SK-N-SH (cell line): ENCODE results near the gene PSMD9. TPM values are rescaled to one million over a fixed set of nuclear protein-coding genes. Genes with fewer than 3 reads are reported as not detected.

Source experiments
- CTCF ChIA-PET: fragments of 300-600, 350-600 bp; formaldehyde crosslinking; extraction: SDS; loops from one replicate; lab custom pipeline; 2021; lab: Yijun Ruan, JAX
- POLR2A ChIA-PET: fragments of 350-600 bp; sonication (Branson Sonifier 250); formaldehyde crosslinking; extraction: SDS; loops from one replicate; lab custom pipeline; 2020; ENCODE audit warnings: antibody characterized with exemption, inconsistent platforms; lab: Yijun Ruan, JAX
- DNase-seq: peaks from one replicate; pipeline ENCODE4 v3.0.0; 2012
- H2AFZ ChIP-seq: fragments of 200-600 bp; sonication (generic); 2 replicates; pipeline ENCODE4 v1.8.1; 2016; ENCODE audit warnings: antibody characterized with exemption, mild to moderate bottlenecking, low read depth
- H3F3A ChIP-seq: fragments of 200-600 bp; sonication (generic); replicated peaks from 2 replicates; pipeline ENCODE3; 2016; ENCODE audit warnings: antibody characterized with exemption, mild to moderate bottlenecking; ENCODE audit not compliant: insufficient read depth
- H3K27ac ChIP-seq, 2 experiments: fragments of 200-500 bp in 1 of 2; fragments of 200-600 bp in 1 of 2; sonication (Bioruptor generic) in 1 of 2; sonication (generic), shearing (Covaris generic) in 1 of 2; 2 replicates each; pipeline versions ENCODE4 v1.5.1 to v1.6.1; 2014 to 2016; ENCODE audit warnings: low read depth in 2 of 2, inconsistent platforms in 1 of 2, low read length in 1 of 2, mild to moderate bottlenecking in 1 of 2, mixed read lengths in 1 of 2
- H3K27me3 ChIP-seq: fragments of 200-600 bp; sonication (generic), shearing (Covaris generic); 2 replicates; pipeline ENCODE4 v1.6.1; 2016; ENCODE audit warnings: mixed run types; ENCODE audit not compliant: insufficient read depth
- H3K36me3 ChIP-seq, 2 experiments: fragments of 200-500 bp in 1 of 2; fragments of 200-600 bp in 1 of 2; sonication (Bioruptor generic) in 1 of 2; sonication (generic) in 1 of 2; replicated peaks in 1 of 2; 2 replicates each; pipeline versions ENCODE3 to v1.5.1; 2014 to 2016; ENCODE audit warnings: low read length in 1 of 2, mild to moderate bottlenecking in 1 of 2; ENCODE audit not compliant: insufficient read depth in 2 of 2, control insufficient read depth in 1 of 2
- H3K4me1 ChIP-seq, 2 experiments: fragments of 200-500 bp in 1 of 2; fragments of 200-600 bp in 1 of 2; sonication (Bioruptor generic) in 1 of 2; sonication (generic), shearing (Covaris generic) in 1 of 2; 2 replicates each; pipeline versions ENCODE4 v1.5.1 to v1.6.1; 2014 to 2016; ENCODE audit warnings: low read depth in 1 of 2, low read length in 1 of 2, mixed run types in 1 of 2; ENCODE audit not compliant: insufficient read depth in 2 of 2, control insufficient read depth in 1 of 2
- H3K4me2 ChIP-seq: fragments of 200-600 bp; sonication (generic), shearing (Covaris generic); 2 replicates; pipeline ENCODE4 v1.6.1; 2017; ENCODE audit warnings: mixed run types
- H3K4me3 ChIP-seq, 2 experiments: fragments of 200-500 bp in 1 of 2; fragments of 200-600 bp in 1 of 2; sonication (Bioruptor generic) in 1 of 2; sonication (generic), shearing (Covaris generic) in 1 of 2; 2 replicates each; pipeline versions ENCODE4 v1.5.1 to v1.8.1; 2014 to 2016; ENCODE audit warnings: low read depth in 2 of 2, inconsistent platforms in 1 of 2, low read length in 1 of 2, mild to moderate bottlenecking in 1 of 2, mixed read lengths in 1 of 2, moderate library complexity in 1 of 2
- H3K79me2 ChIP-seq: fragments of 200-600 bp; sonication (generic); 2 replicates; pipeline ENCODE4 v1.8.1; 2017; ENCODE audit warnings: mild to moderate bottlenecking; ENCODE audit not compliant: insufficient read depth
- H3K9ac ChIP-seq: fragments of 200-600 bp; sonication (generic); 2 replicates; pipeline ENCODE4 v1.6.1; 2017; ENCODE audit warnings: mixed run types
- H3K9me2 ChIP-seq: fragments of 200-600 bp; sonication (generic); 2 replicates; pipeline ENCODE4 v1.6.1; 2017; ENCODE audit warnings: mixed run types
- H3K9me3 ChIP-seq: fragments of 200-600 bp; sonication (generic); 2 replicates; pipeline ENCODE4 v1.6.1; 2017; ENCODE audit warnings: mixed run types, mild to moderate bottlenecking, moderate library complexity
- H4K20me1 ChIP-seq: fragments of 200-600 bp; sonication (generic); 2 replicates; pipeline ENCODE4 v1.6.1; 2017; ENCODE audit warnings: mild to moderate bottlenecking, mixed run types; ENCODE audit not compliant: insufficient read depth
- CHD2 ChIP-seq: fragments of 150-350 bp; IDR thresholded peaks from 2 replicates; pipeline ENCODE4 v1.6.1; 2018; ENCODE audit warnings: low read length; ENCODE audit not compliant: partially characterized antibody
- EZH2phosphoT487 ChIP-seq: fragments of 200-600 bp; sonication (generic); IDR thresholded peaks from 2 replicates; pipeline ENCODE4 v1.6.1; 2017; ENCODE audit warnings: low read depth, mixed run types, mild to moderate bottlenecking, antibody characterized with exemption, moderate library complexity, borderline replicate concordance
- FOSL2 ChIP-seq: IDR thresholded peaks from 2 replicates; pipeline ENCODE4 v1.4.0; 2012; ENCODE audit warnings: low read depth, mild to moderate bottlenecking, moderate library complexity, borderline replicate concordance
- GABPA ChIP-seq: IDR thresholded peaks from 2 replicates; pipeline ENCODE4 v1.4.0; 2012; ENCODE audit warnings: low read depth, mild to moderate bottlenecking
- GATA2 ChIP-seq: sonication (generic); formaldehyde crosslinking; IDR thresholded peaks from 2 replicates; pipeline ENCODE4 v1.5.0; 2020; ENCODE audit warnings: mild to moderate bottlenecking, missing genetic modification reagents
- JUND ChIP-seq: IDR thresholded peaks from 2 replicates; pipeline ENCODE4 v1.4.0; 2012
- MEF2A ChIP-seq: IDR thresholded peaks from 2 replicates; pipeline ENCODE4 v1.4.0; 2012; ENCODE audit warnings: low read depth, borderline replicate concordance
- MXI1 ChIP-seq: IDR thresholded peaks from 2 replicates; pipeline ENCODE4 v1.6.1; 2012; ENCODE audit warnings: mild to moderate bottlenecking, low read depth, low read length, improper control_type of control experiment
- NRF1 ChIP-seq: IDR thresholded peaks from 2 replicates; pipeline ENCODE4 v1.6.1; 2012; ENCODE audit warnings: low read depth, mild to moderate bottlenecking, low read length
- POLR2AphosphoS5 ChIP-seq: IDR thresholded peaks from 2 replicates; pipeline ENCODE4 v1.6.1; 2012; ENCODE audit warnings: low read depth, low read length
- RCOR1 ChIP-seq: fragments of 150-350 bp; IDR thresholded peaks from 2 replicates; pipeline ENCODE4 v1.6.1; 2017; ENCODE audit warnings: antibody characterized with exemption, low read length
- RFX5 ChIP-seq: IDR thresholded peaks from 2 replicates; pipeline ENCODE4 v1.6.1; 2012; ENCODE audit warnings: mild to moderate bottlenecking, improper control_type of control experiment, low read length
- SMC3 ChIP-seq: IDR thresholded peaks from 2 replicates; pipeline ENCODE4 v1.6.1; 2012; ENCODE audit warnings: low read depth, low read length, improper control_type of control experiment
- TCF12 ChIP-seq: IDR thresholded peaks from 2 replicates; pipeline ENCODE4 v1.4.0; 2012
- YY1 ChIP-seq: IDR thresholded peaks from 2 replicates; pipeline ENCODE4 v1.4.0; 2012; ENCODE audit warnings: low read depth, mild to moderate bottlenecking
- WGBS: methylation state at CpG from one replicate; pipeline ENCODE4 v1.1.6; 2017; ENCODE audit warnings: low lambda C conversion rate; 5-methylcytosine and 5-hydroxymethylcytosine counted together
- polyA plus RNA-seq, 3 experiments: library from polyadenylated mRNA; depleted of rRNA; stranded (reverse); fragments of >200 nt; gene quantifications; 2 replicates each; pipeline ENCODE4 v1.2.3, GENCODE V29; 2012
- TF ChIP-seq, protein P1 (sequence below): fragments of 200-600 bp; sonication (generic); IDR thresholded peaks from 2 replicates; pipeline ENCODE4 v1.6.1; 2017; ENCODE audit warnings: antibody characterized with exemption, mild to moderate bottlenecking, moderate library complexity
- TF ChIP-seq, protein P2 (sequence below): IDR thresholded peaks from 2 replicates; pipeline ENCODE4 v1.4.0; 2012; ENCODE audit warnings: low read depth
- TF ChIP-seq, protein P3 (sequence below): IDR thresholded peaks from 2 replicates; pipeline ENCODE4; 2012

The PSMD9 gene
- polyA plus RNA-seq, 1 of the 3 experiments (the other 2 are of a cell fraction) = 227 TPM

DNA sequence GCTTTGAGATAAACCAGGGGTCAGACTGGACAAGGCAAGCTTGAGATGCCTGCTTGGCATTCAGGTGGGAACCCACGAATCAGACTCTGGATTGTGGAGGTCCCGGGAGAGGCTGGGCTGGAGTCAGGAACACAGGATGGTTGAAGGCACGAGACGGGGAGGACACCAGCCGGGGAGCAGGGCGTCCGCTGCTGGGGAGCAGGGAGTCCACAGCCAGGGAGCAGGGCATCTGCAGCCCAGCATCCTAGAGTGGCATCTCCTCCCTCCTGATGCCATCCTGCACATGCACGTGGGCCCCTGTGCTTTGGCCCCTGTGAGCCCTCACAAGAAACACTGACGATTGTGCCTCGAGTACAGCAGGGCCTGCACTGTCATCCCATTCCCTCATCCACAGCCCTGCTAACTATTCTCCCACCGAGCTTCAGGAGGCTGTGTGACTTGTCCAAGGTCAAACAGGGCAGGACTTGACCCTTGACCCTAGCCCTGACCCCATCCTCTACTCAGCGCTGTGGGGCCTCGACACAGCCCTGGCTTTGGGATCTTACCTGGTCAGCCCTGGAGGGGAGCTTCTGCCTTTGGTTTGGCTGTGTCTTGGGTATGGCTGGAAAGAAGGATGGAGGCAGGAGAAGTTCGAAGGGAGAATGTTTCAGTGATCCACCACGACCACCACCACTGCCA lies 74.9 kb downstream of the PSMD9 start:
- POLR2A ChIA-PET = no interaction called here
- CTCF ChIA-PET = interaction anchor here (1.1 to 2.1 kb wide), 2 partner anchors 21 to 169 kb away, joined by 3 to 6 read pairs; partner anchors contain the start of gene RHOF
- TF ChIP-seq, protein P1, sequence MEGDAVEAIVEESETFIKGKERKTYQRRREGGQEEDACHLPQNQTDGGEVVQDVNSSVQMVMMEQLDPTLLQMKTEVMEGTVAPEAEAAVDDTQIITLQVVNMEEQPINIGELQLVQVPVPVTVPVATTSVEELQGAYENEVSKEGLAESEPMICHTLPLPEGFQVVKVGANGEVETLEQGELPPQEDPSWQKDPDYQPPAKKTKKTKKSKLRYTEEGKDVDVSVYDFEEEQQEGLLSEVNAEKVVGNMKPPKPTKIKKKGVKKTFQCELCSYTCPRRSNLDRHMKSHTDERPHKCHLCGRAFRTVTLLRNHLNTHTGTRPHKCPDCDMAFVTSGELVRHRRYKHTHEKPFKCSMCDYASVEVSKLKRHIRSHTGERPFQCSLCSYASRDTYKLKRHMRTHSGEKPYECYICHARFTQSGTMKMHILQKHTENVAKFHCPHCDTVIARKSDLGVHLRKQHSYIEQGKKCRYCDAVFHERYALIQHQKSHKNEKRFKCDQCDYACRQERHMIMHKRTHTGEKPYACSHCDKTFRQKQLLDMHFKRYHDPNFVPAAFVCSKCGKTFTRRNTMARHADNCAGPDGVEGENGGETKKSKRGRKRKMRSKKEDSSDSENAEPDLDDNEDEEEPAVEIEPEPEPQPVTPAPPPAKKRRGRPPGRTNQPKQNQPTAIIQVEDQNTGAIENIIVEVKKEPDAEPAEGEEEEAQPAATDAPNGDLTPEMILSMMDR = no peak
- TF ChIP-seq, protein P2, sequence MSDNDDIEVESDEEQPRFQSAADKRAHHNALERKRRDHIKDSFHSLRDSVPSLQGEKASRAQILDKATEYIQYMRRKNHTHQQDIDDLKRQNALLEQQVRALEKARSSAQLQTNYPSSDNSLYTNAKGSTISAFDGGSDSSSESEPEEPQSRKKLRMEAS = no peak
- TF ChIP-seq EZH2phosphoT487 (no peak), MEF2A (no peak), RFX5 (no peak), GATA2 (CRISPR knock-in tag) (no peak), YY1 (no peak), POLR2AphosphoS5 (no peak), JUND (no peak), GABPA (no peak), FOSL2 (no peak), TCF12 (no peak), MXI1 (no peak), CHD2 (no peak), SMC3 (no peak), NRF1 (no peak), RCOR1 (no peak)
- TF ChIP-seq, protein P3, sequence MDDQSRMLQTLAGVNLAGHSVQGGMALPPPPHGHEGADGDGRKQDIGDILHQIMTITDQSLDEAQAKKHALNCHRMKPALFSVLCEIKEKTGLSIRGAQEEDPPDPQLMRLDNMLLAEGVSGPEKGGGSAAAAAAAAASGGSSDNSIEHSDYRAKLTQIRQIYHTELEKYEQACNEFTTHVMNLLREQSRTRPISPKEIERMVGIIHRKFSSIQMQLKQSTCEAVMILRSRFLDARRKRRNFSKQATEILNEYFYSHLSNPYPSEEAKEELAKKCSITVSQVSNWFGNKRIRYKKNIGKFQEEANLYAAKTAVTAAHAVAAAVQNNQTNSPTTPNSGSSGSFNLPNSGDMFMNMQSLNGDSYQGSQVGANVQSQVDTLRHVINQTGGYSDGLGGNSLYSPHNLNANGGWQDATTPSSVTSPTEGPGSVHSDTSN = no peak
- no peaks in the 10 kb centered on the region for H3K27me3 ChIP-seq
- no peaks in the 10 kb centered on the region for H4K20me1 ChIP-seq
- peak overlapping the region in 1 of 2 experiments; percentile 92; a peak in 2 of 4 replicates for H3K27ac ChIP-seq
- peaks cover 31% of the 10 kb centered on the region for H3F3A ChIP-seq
- H3K36me3 ChIP-seq = peaks cover 0 to 8% of the 10 kb centered on the region in 2 experiments
- peak overlapping the region; percentile 59 for H3K4me2 ChIP-seq
- no peak overlapping the region for H3K4me3 ChIP-seq
- 91% methylated on average over 14 of the region's 15 CpGs for WGBS
- H2AFZ ChIP-seq = no peak overlapping the region
- DNase-seq = no peak
- H3K79me2 ChIP-seq = no peaks in the 10 kb centered on the region
- H3K9ac ChIP-seq = peak overlapping the region; percentile 39; the same call in 1 of the 2 replicates
- H3K9me3 ChIP-seq = no peaks in the 10 kb centered on the region
- H3K4me1 ChIP-seq = peaks cover 2 to 19% of the 10 kb centered on the region in 2 experiments; a peak in 3 of 4 replicates
- no peaks in the 10 kb centered on the region for H3K9me2 ChIP-seq
